Hematopoietic multipotent progenitor cell treated with erythropoietin and hydrocortisone succinate and interleukin-3 and kit ligand, for 6 days (in vitro differentiated cells): ENCODE data around the gene TMEFF2.
A peak's percentile ranks its signal among the peaks of the same experiment; 100 is the strongest.
"Not testable (repeated sequence)": the region's sequence is repeated elsewhere in the genome, so short reads cannot be mapped to it uniquely, and the experiment has no call there.

ENCODE experiments used
- DNase-seq: peaks from one replicate; pipeline ENCODE4 v3.0.0-alpha.2; 2015

TMEFF2 gene

GRCh38 chr2:191927319-191927867 is 267.3 kb downstream of the TMEFF2 start:
- peak; percentile 60 for DNase-seq

- DNase-seq: no peak
These were observed 268.1 kb downstream of the TMEFF2 start for GRCh38 chr2:191926671-191927070.

- no peak for DNase-seq
These were observed 271.1 kb downstream of the TMEFF2 start for GRCh38 chr2:191923652-191923997.

- DNase-seq: no peak
These were observed 271.7 kb downstream of the TMEFF2 start for GRCh38 chr2:191922736-191923651.

GRCh38 chr2:191921650-191922049 is 273.1 kb downstream of the TMEFF2 start:
- not testable (repeated sequence) for DNase-seq

GRCh38 chr2:191920502-191920901 is 274.2 kb downstream of the TMEFF2 start:
- DNase-seq: no peak

GRCh38 chr2:191917967-191918651 is 276.6 kb downstream of the TMEFF2 start:
- DNase-seq: no peak

- DNase-seq: no peak
These were observed 277.3 kb downstream of the TMEFF2 start for GRCh38 chr2:191917430-191917881.

- DNase-seq: no peak
These were observed 277.9 kb downstream of the TMEFF2 start for GRCh38 chr2:191916826-191917225.

GRCh38 chr2:191915750-191916149 is 279.0 kb downstream of the TMEFF2 start:
- no peak for DNase-seq

- DNase-seq: no peak
These were observed 280.9 kb downstream of the TMEFF2 start for GRCh38 chr2:191913796-191914195.

GRCh38 chr2:191912764-191913163 is 282.0 kb downstream of the TMEFF2 start:
- DNase-seq: no peak

GRCh38 chr2:191910518-191910917 is 284.2 kb downstream of the TMEFF2 start:
- peak; percentile 37 for DNase-seq

GRCh38 chr2:191908874-191909273 is 285.9 kb downstream of the TMEFF2 start:
- DNase-seq: no peak

- DNase-seq: no peak
These were observed 287.2 kb downstream of the TMEFF2 start for GRCh38 chr2:191907545-191907944.

GRCh38 chr2:191907091-191907490 is 287.6 kb downstream of the TMEFF2 start:
- peak; percentile 9 for DNase-seq

GRCh38 chr2:191905336-191905735 is 289.4 kb downstream of the TMEFF2 start:
- no peak for DNase-seq

- no peak for DNase-seq
These were observed 293.7 kb downstream of the TMEFF2 start for GRCh38 chr2:191901031-191901430.

GRCh38 chr2:191899410-191899809 is 295.3 kb downstream of the TMEFF2 start:
- no peak for DNase-seq
